Breast epithelium (tissue), 3 donors: ENCODE measurements around the gene RPAP2.

Experiments used
- POLR2AphosphoS5 ChIP-seq, 3 donors: sonication (generic); formaldehyde crosslinking; IDR thresholded peaks; one replicate each; pipeline ENCODE4 v1.6.1; 2017; ENCODE audit warnings: antibody characterized with exemption in 3 of 3
- TF ChIP-seq, protein P1 (sequence below), 3 donors: fragments of 450-650 bp; IDR thresholded peaks; one replicate each; pipeline ENCODE4 v1.5.1; 2016 to 2017; ENCODE audit warnings: antibody characterized with exemption in 3 of 3, mild to moderate bottlenecking in 3 of 3, moderate library complexity in 3 of 3

- TF ChIP-seq, protein P1, sequence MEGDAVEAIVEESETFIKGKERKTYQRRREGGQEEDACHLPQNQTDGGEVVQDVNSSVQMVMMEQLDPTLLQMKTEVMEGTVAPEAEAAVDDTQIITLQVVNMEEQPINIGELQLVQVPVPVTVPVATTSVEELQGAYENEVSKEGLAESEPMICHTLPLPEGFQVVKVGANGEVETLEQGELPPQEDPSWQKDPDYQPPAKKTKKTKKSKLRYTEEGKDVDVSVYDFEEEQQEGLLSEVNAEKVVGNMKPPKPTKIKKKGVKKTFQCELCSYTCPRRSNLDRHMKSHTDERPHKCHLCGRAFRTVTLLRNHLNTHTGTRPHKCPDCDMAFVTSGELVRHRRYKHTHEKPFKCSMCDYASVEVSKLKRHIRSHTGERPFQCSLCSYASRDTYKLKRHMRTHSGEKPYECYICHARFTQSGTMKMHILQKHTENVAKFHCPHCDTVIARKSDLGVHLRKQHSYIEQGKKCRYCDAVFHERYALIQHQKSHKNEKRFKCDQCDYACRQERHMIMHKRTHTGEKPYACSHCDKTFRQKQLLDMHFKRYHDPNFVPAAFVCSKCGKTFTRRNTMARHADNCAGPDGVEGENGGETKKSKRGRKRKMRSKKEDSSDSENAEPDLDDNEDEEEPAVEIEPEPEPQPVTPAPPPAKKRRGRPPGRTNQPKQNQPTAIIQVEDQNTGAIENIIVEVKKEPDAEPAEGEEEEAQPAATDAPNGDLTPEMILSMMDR (IDR thresholded peaks at IDR 0.05) = no peak
- no peak for TF ChIP-seq POLR2AphosphoS5 (IDR thresholded peaks at IDR 0.05)
Observed at GRCh38 chr1:92359986-92360385, 61.1 kb downstream of the RPAP2 start.
